CD4-positive, alpha-beta T cell treated with Interferon gamma for 1 hour (primary cell): Measurements from ENCODE around the gene CDC42.

Experiments used
- DNase-seq: peaks from one replicate; pipeline ENCODE4 v3.0.0-alpha.2; 2020

The CDC42 gene

GRCh38 chr1:22132517-22133235 lies 80.2 kb downstream of the CDC42 start:
- DNase-seq, result no peak

- DNase-seq, result no peak
Measured at GRCh38 chr1:22133247-22133930, 80.9 kb downstream of the CDC42 start.

- DNase-seq, result no peak
Measured at GRCh38 chr1:22133931-22134324, 81.4 kb downstream of the CDC42 start.

GRCh38 chr1:22137004-22137720 lies 84.7 kb downstream of the CDC42 start:
- no peak for DNase-seq

GRCh38 chr1:22139066-22139594 lies 86.6 kb downstream of the CDC42 start:
- no peak for DNase-seq

GRCh38 chr1:22139817-22140216 lies 87.3 kb downstream of the CDC42 start:
- no peak for DNase-seq
